ENCODE data around the gene FUT8.
"Not testable (repeated sequence)": the region's sequence is repeated elsewhere in the genome, so short reads cannot be mapped to it uniquely, and the experiment has no call there.

Gene FUT8

DNA sequence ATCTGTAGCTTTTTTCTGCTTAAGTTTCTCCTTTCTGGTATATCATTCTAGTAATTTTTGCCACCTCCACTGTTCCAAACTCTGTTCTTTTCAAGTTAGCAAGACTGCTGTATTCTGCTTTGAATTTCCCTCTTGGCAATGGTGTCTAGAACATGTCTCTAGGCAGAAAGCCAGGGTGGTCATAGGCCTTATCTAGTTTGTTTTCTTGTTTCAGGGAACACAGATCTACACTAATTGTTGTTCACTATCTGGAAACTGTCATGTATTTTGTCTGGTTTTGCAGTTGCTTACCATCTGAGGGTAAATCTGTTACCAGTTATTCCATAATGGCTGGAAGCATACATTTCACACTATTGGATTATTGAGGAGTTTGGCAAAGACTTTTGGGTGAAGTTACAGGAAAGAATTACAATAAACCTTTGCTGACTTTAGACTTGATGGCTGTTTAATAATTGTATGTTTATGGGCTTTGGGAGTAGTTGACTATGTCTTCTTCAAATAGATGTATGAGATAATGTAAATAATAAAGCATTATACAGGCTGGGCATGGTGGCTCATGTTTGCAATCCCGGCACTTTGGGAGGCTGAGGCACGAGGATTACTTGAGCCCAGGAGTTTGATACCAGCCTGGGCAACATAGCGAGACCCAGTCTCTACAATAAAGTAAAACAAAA is 41.4 kb downstream of the FUT8 start:
- no peak for DNase-seq (ENCODE audit: low read depth in 2 of 2)

DNA sequence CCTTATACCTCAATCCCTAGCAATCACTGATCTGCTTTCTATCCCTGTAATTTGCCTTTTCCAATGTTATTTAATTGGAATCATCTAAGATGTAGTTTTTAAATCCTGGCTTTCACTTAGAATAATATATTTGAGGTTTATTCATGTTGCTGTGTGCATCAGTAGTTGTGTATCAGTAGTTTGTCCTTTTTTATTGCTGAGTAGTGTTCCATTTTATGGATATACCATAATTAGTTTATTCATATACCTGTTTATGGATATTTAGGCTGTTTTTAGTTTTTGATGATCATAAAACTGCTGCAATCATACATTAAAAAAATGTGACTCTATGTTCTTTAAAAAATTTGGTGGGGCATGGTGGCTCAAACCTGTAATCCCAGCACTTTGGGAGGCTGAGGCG is 43.7 kb downstream of the FUT8 start:
- no peak for DNase-seq (ENCODE audit: low read depth in 2 of 2)

- DNase-seq (ENCODE audit: low read depth in 2 of 2): no peak
Measured at GRCh38 chr14:65461730-65462129, 49.2 kb downstream of the FUT8 start.

- no peak for DNase-seq (ENCODE audit: low read depth in 2 of 2)
Measured at GRCh38 chr14:65462411-65462810, 49.9 kb downstream of the FUT8 start.

DNA sequence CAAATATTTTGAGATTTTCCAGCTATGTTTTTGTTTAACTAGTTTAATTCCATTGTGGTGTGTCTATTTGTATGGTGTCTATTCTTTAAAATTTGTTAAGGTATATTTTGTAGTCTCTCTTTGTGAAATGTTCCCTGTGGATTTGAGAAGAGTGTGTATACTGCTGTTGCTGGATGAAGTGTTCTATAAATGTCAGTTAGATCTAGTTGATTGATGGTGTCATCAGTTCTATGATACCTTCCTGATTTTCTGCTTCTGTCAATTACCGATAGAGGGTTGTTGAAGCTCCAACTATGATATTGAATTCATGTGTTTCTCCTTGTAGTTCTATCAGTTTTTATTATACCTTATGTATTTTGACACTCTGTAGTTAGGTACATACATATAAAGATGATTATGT is 53.1 kb downstream of the FUT8 start:
- no peak for DNase-seq (ENCODE audit: low read depth in 2 of 2)

GRCh38 chr14:65467926-65468325 is 55.4 kb downstream of the FUT8 start:
- DNase-seq (ENCODE audit: low read depth in 2 of 2): not testable (repeated sequence)

GRCh38 chr14:65469903-65470302 is 57.4 kb downstream of the FUT8 start:
- DNase-seq (ENCODE audit: low read depth in 2 of 2): no peak

DNA sequence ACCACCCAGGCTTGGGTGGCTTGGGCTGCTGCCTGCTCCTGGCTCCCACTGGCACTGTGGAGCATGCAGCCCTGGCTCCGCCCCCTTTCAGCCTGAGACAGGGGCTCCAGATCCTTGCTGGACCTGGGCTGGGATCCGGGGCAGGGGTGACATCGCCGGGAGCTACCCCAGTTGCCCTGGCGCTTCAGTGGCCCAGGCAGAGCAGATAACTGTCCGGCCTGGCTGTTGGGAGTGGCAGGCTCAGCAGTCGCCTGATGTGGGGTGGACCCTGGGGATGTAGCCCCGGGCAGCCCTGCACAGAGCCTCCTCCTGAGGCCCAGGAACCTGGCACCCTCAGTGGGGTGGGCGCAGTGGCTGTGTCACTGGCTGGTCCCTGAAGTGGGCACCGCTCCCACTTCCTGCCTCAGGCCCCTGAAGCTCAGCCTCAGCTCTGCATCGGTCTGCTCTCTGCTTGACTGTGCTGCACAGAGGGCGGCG is 57.9 kb downstream of the FUT8 start:
- no peak for DNase-seq (ENCODE audit: low read depth in 2 of 2)

GRCh38 chr14:65471038-65471878 is 58.7 kb downstream of the FUT8 start:
- no peak for DNase-seq (ENCODE audit: low read depth in 2 of 2)

DNA sequence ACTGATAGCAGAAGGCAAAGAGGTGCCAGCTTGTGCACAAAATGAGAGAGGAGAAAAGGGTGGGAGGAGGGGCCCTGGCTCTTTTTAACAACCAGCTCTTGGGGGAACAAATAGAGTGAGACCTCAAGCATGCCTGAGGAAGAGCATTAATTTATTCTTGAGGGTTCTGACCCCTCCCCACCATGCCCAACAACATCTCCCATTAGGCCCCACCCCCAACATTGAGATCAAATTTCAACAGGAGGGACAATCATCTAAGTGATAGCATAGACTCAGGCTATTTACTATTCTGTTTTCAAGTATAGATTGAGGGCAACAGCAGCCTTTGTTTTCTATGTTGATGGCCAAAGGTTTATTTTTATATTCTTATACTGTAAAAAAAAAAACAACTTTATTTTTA is 59.7 kb downstream of the FUT8 start:
- no peak for DNase-seq (ENCODE audit: low read depth in 2 of 2)

GRCh38 chr14:65476273-65476941 is 63.9 kb downstream of the FUT8 start:
- no peak for DNase-seq (ENCODE audit: low read depth in 2 of 2)

DNA sequence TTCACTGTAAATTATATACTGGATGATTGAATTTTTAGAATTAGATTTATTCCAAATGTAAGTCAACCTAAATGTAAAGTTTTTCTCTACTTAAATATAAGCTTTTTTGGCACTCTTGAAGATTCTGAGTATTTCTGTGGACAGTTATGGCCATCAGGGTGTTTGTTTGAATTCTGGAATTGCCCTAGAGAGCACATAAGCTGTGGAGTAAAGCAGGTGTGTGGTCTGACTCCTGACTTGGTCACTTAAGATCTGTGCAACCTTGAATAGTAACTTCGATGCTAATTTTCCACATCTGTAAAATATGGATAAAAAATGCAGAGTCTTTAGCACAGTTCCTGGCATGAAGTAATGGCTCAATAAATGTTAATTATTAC is 64.4 kb downstream of the FUT8 start:
- DNase-seq (ENCODE audit: low read depth in 2 of 2): no peak

GRCh38 chr14:65478017-65478416 is 65.5 kb downstream of the FUT8 start:
- no peak for DNase-seq (ENCODE audit: low read depth in 2 of 2)

- DNase-seq (ENCODE audit: low read depth in 2 of 2): no peak
Measured at GRCh38 chr14:65478596-65478995, 66.1 kb downstream of the FUT8 start.

- no peak for DNase-seq (ENCODE audit: low read depth in 2 of 2)
Measured at GRCh38 chr14:65479386-65479785, 66.9 kb downstream of the FUT8 start.

GRCh38 chr14:65482757-65483438 is 70.4 kb downstream of the FUT8 start:
- no peak for DNase-seq (ENCODE audit: low read depth in 2 of 2)

- no peak for DNase-seq (ENCODE audit: low read depth in 2 of 2)
Measured at GRCh38 chr14:65483647-65484046, 71.1 kb downstream of the FUT8 start.

DNA sequence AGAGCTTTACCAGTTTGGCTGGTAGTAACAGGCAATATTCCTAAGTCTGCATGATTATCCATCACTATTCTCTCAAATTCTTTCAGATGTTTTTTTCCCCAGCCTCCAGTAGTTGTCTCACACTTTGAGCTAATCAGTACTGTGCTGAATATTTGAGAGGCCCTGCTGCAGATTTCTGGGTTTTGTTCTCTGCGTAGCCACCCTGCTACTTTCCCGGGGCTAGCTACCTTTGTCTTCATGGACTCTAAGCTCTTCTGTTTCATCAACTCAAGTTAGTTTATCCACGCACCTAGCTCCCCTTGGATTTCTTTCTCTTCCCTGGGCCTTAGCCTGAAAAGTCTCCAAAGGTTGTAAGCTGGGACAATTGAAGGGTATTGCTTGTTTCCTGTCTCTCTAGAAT is 73.0 kb downstream of the FUT8 start:
- no peak for DNase-seq (ENCODE audit: low read depth in 2 of 2)

DNA sequence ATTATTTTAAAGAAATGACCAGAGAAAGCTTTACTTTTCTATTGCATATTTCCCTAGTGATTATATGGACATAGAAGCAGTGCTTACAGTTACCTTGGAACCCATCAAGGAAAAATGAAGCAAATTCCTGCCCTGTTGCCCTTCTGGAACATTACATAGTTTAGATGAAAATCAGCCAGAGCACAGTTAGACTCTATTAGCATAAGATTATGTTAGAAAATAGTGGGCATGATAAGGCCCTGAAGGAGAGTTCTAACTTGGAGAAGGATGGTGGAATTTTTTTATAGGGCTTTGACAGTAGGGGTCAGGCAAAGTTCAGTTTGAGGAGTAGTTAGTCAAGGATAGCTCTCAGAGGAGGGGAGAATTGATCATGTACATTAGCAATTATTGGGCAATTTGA is 74.3 kb downstream of the FUT8 start:
- no peak for DNase-seq (ENCODE audit: low read depth in 2 of 2)

GRCh38 chr14:65487783-65488494 is 75.4 kb downstream of the FUT8 start:
- no peak for DNase-seq (ENCODE audit: low read depth in 2 of 2)

- no peak for DNase-seq (ENCODE audit: low read depth in 2 of 2)
Measured at GRCh38 chr14:65491274-65491673, 78.7 kb downstream of the FUT8 start.
